ENCODE data around the gene EXO1. TPM values are rescaled to one million over a fixed set of nuclear protein-coding genes. Genes with fewer than 3 reads are reported as not detected.

EXO1 gene
- total and polyA plus RNA-seq, 8 donors = 0.89 to 19.3 (median 1.2) TPM; not detected in 2

DNA sequence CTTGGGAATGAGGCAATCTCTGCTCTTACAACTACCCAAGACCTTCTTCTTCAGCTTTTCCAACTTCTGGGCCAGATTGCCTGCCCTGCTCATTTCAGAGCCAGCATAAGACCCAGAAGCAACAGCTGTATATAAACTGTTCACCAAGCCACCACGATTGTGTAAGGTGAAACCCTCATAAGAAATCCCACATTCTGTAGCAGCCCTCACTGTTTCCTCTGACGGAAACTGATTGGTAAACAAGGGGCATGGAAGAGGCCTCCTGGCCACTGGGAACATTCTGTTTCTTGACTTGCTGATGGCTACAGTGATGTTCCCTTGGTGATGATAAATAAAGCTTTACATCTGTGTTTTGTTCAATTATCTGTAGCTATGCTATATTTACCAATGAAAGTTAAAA is 39.7 kb upstream of the EXO1 start:
- intact Hi-C loops (cut with DNase I; ENCODE audit: low total_unique reads) = no loop called here
- TF ChIP-seq EP300 (IDR thresholded peaks at IDR 0.05) = no peak
- TF ChIP-seq, protein P1, sequence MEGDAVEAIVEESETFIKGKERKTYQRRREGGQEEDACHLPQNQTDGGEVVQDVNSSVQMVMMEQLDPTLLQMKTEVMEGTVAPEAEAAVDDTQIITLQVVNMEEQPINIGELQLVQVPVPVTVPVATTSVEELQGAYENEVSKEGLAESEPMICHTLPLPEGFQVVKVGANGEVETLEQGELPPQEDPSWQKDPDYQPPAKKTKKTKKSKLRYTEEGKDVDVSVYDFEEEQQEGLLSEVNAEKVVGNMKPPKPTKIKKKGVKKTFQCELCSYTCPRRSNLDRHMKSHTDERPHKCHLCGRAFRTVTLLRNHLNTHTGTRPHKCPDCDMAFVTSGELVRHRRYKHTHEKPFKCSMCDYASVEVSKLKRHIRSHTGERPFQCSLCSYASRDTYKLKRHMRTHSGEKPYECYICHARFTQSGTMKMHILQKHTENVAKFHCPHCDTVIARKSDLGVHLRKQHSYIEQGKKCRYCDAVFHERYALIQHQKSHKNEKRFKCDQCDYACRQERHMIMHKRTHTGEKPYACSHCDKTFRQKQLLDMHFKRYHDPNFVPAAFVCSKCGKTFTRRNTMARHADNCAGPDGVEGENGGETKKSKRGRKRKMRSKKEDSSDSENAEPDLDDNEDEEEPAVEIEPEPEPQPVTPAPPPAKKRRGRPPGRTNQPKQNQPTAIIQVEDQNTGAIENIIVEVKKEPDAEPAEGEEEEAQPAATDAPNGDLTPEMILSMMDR (IDR thresholded peaks at IDR 0.05) = no peak
- TF ChIP-seq POLR2AphosphoS5 (IDR thresholded peaks at IDR 0.05) = no peak

DNA sequence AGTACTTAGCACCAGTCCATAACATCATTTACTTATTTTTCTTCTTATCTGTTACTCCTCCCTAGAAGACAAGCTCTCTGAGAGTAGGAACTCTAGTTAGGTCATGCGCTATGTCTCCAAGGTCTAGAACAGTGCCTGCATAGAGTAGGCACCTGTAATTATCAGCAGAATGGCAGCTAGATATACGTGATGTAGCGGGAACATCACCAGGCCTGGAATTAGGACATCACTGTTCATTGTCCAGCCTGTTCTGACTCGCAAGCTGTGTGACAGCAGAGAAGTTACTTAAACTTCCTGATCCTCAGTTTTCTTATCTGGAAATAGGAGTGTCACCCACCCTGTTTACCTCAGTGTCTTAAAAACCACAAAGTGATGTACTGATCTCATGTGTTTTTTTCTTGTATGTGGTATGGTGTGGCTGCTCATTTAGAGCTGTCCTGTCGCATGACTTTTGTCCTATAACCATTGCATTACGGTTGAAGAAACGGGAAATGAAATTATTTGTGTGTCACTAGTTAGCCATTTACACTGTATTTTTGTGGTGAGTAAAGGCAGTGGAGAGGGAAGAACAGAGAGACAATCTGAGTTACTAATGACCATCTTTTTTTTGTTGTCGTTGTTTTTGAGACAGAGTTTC is 37.1 kb upstream of the EXO1 start:
- H3K4me3 ChIP-seq = no peak overlapping the region
- TF ChIP-seq, protein P1 (IDR thresholded peaks at IDR 0.05) = no peak
- no peak for TF ChIP-seq POLR2AphosphoS5 (IDR thresholded peaks at IDR 0.05)
- TF ChIP-seq POLR2A (IDR thresholded peaks at IDR 0.05) = no peak
- no peak for TF ChIP-seq EP300 (IDR thresholded peaks at IDR 0.05)
- intact Hi-C loops (cut with DNase I; ENCODE audit: low total_unique reads) = no loop called here

More for the DNA sequence above, 39.7 kb upstream of the EXO1 start:
- H3K27ac ChIP-seq = no peak overlapping the region
- no peaks in the 10 kb centered on the region for H3K27me3 ChIP-seq
- H3K9me3 ChIP-seq = no peaks in the 10 kb centered on the region
- 38 to 51% (median 43%) methylated on average over 2 of the region's 2 CpGs for WGBS, 5 donors
- H3K36me3 ChIP-seq = no peaks in the 10 kb centered on the region
- H3K4me3 ChIP-seq = no peak overlapping the region
- no peaks in the 10 kb centered on the region for H3K4me1 ChIP-seq
- DNase-seq = no peak

GRCh38 chr1:241813768-241814320 is 34.2 kb upstream of the EXO1 start:
- Histone ChIP-seq H3K4me1 (no peaks in the 10 kb centered on the region), H3K9me3 (no peaks in the 10 kb centered on the region), H3K36me3 (no peaks in the 10 kb centered on the region), H3K4me3 (no peak overlapping the region), H3K27ac (no peak overlapping the region), H3K27me3 (no peaks in the 10 kb centered on the region)
- no peak for TF ChIP-seq EP300 (IDR thresholded peaks at IDR 0.05)
- intact Hi-C loops (cut with DNase I; ENCODE audit: low total_unique reads) = no loop called here
- no peak for DNase-seq
- 79 to 87% (median 85%) methylated on average over 8 of the region's 8 CpGs for WGBS, 5 donors

More for the DNA sequence above, 37.1 kb upstream of the EXO1 start:
- no peaks in the 10 kb centered on the region for H3K9me3 ChIP-seq
- H3K27ac ChIP-seq = no peak overlapping the region
- H3K27me3 ChIP-seq = no peaks in the 10 kb centered on the region
- H3K36me3 ChIP-seq = no peaks in the 10 kb centered on the region
- H3K4me1 ChIP-seq = no peaks in the 10 kb centered on the region
- WGBS, 5 donors = 79 to 88% (median 84%) methylated on average over 8 of the region's 8 CpGs
- DNase-seq = no peak

DNA sequence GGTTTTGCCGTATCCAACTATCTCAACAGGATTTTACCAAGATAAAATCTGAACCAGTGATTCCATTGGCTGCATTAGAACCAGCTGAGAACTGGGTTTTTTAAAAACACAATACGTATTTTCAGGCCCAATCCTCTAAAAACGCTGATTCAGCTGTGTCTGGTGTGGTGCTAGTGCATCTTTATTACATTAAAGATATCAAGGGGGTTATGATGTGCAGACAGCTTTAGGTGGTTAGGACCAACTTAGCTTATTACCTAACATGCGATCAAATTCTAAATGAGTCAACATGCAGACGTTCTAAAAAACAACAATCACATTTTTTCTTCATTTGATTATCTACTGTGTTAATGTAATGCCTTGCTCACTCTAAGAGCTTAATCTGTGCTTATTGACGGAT is 32.0 kb upstream of the EXO1 start:
- H3K4me3 ChIP-seq = no peak overlapping the region
- intact Hi-C loops (cut with DNase I; ENCODE audit: low total_unique reads) = no loop called here
- H3K36me3 ChIP-seq = no peaks in the 10 kb centered on the region
- TF ChIP-seq POLR2AphosphoS5 (IDR thresholded peaks at IDR 0.05) (no peak), EP300 (IDR thresholded peaks at IDR 0.05) (no peak), POLR2A (IDR thresholded peaks at IDR 0.05) (no peak)
- TF ChIP-seq, protein P1 (IDR thresholded peaks at IDR 0.05) = no peak
- no peaks in the 10 kb centered on the region for H3K27me3 ChIP-seq
- no peaks in the 10 kb centered on the region for H3K9me3 ChIP-seq
- WGBS, 5 donors = 72 to 88% (median 80%) methylated on average over 6 of the region's 6 CpGs
- no peaks in the 10 kb centered on the region for H3K4me1 ChIP-seq
- no peak for DNase-seq
- H3K27ac ChIP-seq = no peak overlapping the region

DNA sequence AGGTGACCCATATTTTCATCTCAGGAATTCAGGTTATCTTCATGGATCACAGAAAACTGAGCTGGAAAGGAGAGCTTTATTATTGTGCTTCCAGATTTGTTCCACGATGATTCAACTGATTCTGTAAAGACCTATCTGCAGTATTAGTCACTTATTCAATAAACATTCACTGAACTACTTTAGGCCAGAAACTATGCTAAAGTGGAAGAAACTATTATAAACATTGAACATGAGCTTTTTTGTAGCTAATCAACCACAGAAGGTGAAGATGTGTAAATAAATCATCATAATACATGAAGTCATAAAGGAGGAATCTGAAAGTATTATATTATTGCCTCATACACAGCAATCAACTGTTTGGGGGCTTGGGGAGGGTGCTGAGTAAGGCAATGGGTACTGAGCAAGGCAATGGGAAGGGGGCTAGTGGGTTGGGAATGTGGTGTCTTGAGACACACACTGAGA is 30.6 kb upstream of the EXO1 start:
- Histone ChIP-seq H3K27ac (no peak overlapping the region), H3K27me3 (no peaks in the 10 kb centered on the region), H3K4me3 (no peak overlapping the region), H3K9me3 (no peaks in the 10 kb centered on the region), H3K4me1 (no peaks in the 10 kb centered on the region), H3K36me3 (no peaks in the 10 kb centered on the region)
- TF ChIP-seq POLR2AphosphoS5 (IDR thresholded peaks at IDR 0.05) (no peak), EP300 (IDR thresholded peaks at IDR 0.05) (no peak), POLR2A (IDR thresholded peaks at IDR 0.05) (no peak)
- TF ChIP-seq, protein P1 (IDR thresholded peaks at IDR 0.05) = no peak
- 24 to 53% (median 40%) methylated on average over 1 of the region's 1 CpG for WGBS, 5 donors
- intact Hi-C loops (cut with DNase I; ENCODE audit: low total_unique reads) = no loop called here
- DNase-seq = no peak
